C4-2B (cell line): ENCODE measurements around the gene RBBP5.

Experiments used
- H3K27ac ChIP-seq: fragments of 450-650 bp; 2 replicates; pipeline ENCODE4 v1.5.1; 2017
- CTCF ChIP-seq: fragments of 450-650 bp; conservative IDR thresholded peaks from 2 replicates; pipeline ENCODE4 v1.5.1; 2017; ENCODE audit warnings: mild to moderate bottlenecking
- ZFX ChIP-seq: fragments of 450-650 bp; IDR thresholded peaks from 2 replicates; pipeline ENCODE4 v1.6.1; 2017

RBBP5 gene

DNA sequence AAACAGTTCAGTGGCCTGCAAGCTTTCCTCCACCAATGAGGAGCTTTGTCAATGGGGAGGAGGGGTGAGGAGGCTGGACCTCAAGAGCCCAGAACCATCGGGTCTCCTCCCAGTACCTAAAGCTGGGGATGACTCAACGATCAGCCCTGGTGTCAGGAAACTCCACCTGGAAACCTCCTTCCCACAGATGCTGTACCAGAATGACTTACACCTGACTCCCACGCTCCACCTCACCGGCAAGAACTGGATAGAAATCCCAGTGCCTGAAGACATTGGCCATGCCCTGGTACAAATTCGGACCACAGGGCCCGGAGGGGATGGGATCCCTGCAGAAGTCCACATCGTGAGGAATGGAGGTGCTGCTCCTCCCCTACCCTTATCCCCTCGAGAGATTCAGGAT is 48.9 kb downstream of the RBBP5 start:
- TF ChIP-seq ZFX, result no peak
- TF ChIP-seq CTCF, result no peak
- no peak overlapping the region for H3K27ac ChIP-seq

DNA sequence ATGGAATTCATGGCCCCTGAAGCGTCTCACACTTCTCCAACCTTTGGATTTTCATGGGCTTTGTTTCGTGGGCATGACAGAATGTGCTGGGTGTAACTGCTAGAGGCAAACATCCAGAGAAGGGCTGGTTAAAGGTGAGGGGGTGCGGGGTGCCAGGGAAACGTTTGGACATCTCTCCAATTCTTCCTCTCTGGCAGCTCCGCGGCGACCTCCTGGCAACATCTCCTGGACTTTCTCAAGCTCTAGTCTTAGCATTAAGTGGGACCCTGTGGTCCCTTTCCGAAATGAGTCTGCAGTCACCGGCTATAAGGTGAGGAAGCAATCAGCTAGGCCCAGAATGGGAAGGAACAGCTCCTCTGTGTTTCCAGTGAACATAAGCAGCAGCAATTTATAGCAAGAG is 49.5 kb downstream of the RBBP5 start:
- no peak overlapping the region for H3K27ac ChIP-seq
- TF ChIP-seq ZFX (no peak), CTCF (no peak)

GRCh38 chr1:205071801-205072200 is 50.0 kb downstream of the RBBP5 start:
- no peak overlapping the region for H3K27ac ChIP-seq
- TF ChIP-seq CTCF (no peak), ZFX (no peak)

- TF ChIP-seq ZFX, result no peak
- no peak for TF ChIP-seq CTCF
- H3K27ac ChIP-seq, result no peak overlapping the region
These were observed 50.8 kb downstream of the RBBP5 start for GRCh38 chr1:205071028-205071409.

DNA sequence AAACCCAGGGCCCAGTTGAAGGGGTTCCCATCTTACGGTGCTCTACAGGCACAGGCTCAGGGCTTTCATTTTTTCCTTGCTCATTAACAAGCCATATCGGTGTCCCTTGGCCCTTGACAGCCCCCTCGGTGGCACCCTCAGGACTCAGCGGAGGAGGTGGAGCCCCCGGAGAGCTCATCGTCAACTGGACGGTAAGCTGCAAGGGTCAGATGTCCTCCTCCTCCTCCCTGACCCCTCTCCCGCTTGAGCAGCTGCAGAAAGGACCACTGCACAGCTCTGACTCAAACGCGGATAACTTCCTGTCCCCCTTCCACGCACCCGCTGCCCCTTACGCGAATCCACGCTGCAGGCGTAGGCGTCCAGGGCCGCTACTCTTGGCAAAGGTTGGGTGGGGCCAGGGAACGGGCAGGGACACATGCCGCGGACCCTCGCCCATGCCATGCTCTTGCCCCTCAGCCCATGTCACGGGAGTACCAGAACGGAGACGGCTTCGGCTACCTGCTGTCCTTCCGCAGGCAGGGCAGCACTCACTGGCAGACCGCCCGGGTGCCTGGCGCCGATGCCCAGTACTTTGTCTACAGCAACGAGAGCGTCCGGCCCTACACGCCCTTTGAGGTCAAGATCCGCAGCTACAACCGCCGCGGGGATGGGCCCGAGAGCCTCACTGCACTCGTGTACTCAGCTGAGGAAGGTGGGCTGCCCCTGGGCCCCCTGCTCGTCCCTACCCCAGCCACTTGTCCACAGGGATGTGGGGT is 52.2 kb downstream of the RBBP5 start:
- no peak overlapping the region for H3K27ac ChIP-seq
- no peak for TF ChIP-seq CTCF
- no peak for TF ChIP-seq ZFX

DNA sequence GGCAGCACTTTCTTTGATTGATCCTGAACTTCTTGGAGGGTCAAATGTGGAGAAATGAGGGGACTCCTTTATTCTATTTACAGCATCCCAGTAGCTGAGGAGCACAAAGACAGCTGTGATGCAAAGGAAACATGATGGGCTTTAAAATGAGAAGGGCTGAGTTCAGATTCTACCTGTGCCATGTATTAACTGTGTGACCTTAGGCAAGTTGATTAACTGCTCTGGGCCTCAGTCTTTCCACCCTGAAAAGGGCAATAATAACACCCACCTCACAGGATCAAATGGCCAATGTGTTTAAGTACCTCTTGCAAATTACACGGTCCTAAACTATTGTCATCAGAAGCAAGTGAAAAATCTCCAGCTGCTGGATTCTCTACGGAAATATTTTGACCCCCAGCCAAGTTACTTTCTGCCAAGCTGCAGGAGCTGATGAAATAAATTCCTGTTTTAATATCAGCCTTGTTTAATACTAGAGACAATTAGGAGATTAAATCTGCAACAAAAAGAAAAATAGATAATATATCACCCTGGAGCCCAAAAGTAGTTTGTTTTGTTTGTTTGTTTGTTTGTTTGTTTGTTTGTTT is 53.2 kb downstream of the RBBP5 start:
- H3K27ac ChIP-seq, result no peak overlapping the region
- TF ChIP-seq CTCF, result no peak
- TF ChIP-seq ZFX, result no peak

DNA sequence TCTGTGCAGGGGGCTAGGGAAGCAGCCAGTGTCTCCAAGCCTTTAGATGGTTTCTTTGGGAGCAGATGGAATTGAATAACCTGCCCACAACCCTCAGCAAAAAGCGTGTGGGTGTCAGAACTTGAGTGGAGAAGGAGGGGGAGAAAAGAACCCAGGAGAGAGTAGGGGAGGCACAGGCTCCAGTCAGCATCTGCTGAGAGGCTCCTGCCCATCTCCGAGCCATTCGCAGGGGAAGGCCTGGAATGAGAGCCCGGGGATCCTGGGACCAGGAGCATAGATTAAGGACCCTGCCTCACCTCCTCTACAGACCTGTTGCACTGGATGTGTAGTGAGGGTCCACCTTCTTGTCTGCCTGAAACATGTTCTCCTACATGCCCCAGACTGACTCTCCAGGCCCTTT is 53.8 kb downstream of the RBBP5 start:
- TF ChIP-seq ZFX (no peak), CTCF (no peak)
- no peak overlapping the region for H3K27ac ChIP-seq
